ENCODE data around the gene ANKRD33. TPM values are rescaled to one million over a fixed set of nuclear protein-coding genes. Genes with fewer than 3 reads are reported as not detected.

The ANKRD33 gene, protein sequence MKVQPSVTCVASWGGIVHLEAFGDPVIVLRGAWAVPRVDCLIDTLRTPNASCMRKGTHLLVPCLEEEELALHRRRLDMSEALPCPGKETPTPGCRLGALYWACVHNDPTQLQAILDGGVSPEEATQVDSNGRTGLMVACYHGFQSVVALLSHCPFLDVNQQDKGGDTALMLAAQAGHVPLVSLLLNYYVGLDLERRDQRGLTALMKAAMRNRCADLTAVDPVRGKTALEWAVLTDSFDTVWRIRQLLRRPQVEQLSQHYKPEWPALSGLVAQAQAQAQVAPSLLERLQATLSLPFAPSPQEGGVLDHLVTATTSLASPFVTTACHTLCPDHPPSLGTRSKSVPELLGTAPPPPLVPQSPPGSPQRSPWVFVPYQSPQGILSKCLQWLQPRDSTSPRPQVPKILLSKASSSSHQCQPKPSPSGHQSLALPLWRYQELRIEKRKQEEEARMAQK
- total RNA-seq: not detected in 2 replicates

DNA sequence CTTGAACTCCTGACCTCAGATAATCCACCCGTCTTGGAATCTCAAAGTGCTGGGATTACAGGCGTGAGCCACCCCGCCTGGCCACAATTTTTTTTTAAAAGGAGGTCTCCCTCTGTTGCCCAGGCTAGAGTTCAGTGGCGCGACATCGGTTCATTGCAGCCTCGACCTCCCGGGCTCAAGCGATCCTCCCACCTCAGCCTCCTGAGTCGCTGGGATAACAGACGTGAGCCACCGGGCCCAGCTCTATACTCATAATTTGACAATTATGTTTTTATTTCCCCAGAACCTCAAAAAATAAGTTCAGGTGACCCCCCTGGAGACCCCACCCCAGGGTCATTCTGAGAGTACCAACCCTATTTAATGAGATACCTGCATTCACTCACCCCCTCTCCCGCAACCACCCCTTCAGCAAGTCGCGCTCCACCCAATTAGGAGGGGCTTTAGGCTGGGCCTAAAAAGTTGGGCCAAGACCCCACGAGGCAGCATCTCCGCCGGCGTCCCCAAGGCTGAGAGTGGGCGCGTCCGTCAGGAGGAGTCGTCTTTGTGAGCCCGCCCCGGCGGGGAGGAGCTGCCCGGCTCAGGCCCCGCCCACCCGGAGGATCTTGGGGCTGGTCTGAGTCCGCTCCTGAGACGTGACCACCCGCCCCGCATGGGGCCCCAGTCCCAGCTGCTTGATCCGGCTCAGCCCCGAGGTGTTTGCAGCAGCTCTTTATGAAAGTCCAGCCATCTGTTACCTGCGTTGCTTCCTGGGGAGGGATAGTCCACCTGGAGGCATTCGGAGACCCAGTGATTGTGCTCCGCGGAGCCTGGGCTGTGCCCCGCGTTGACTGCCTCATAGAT is at the start of gene ANKRD33:
TSS of gene ANKRD33 (plus strand) at position 628 of the 840 bp plus-strand sequence. CDS start at position 712, 84 bp downstream.
- peak; percentile 9 for DNase-seq (ENCODE audit: low read depth)
- FAIRE-seq: no peak
- TF ChIP-seq, protein P1, sequence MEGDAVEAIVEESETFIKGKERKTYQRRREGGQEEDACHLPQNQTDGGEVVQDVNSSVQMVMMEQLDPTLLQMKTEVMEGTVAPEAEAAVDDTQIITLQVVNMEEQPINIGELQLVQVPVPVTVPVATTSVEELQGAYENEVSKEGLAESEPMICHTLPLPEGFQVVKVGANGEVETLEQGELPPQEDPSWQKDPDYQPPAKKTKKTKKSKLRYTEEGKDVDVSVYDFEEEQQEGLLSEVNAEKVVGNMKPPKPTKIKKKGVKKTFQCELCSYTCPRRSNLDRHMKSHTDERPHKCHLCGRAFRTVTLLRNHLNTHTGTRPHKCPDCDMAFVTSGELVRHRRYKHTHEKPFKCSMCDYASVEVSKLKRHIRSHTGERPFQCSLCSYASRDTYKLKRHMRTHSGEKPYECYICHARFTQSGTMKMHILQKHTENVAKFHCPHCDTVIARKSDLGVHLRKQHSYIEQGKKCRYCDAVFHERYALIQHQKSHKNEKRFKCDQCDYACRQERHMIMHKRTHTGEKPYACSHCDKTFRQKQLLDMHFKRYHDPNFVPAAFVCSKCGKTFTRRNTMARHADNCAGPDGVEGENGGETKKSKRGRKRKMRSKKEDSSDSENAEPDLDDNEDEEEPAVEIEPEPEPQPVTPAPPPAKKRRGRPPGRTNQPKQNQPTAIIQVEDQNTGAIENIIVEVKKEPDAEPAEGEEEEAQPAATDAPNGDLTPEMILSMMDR (IDR thresholded peaks at IDR 0.05; ENCODE audit: insufficient read depth, low read length, severe bottlenecking): no peak
- Histone ChIP-seq H3K27me3 (ENCODE audit: control insufficient read depth, insufficient read depth, low read length) (peaks cover 1% of the 10 kb centered on the region), H3K36me3 (ENCODE audit: control insufficient read depth, insufficient read depth, low read length) (no peaks in the 10 kb centered on the region), H3K4me3 (ENCODE audit: low read depth, low read length) (no peak within 1 kb of the TSS)

DNA sequence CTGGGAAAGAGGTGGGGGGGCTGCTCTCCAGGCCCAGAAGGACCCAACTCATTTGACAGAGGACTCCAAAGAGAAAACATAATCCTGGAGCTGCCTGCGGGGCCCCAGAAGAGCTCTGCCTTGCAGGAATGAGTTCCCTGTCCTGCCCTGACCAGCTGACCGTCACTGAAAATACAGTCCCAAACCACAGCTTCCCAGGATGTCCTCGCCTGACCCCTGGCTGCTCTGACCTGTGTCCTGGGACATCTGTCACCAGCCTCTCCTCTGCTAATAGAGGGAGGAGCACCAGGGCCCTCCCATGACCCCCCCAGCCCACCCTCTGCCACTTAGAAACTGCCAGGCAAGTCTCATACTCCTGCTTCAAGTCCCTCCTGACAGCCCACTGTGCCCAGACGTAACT is 49.1 kb upstream of the ANKRD33 start:
- no peak for DNase-seq (ENCODE audit: low read depth)
- H3K27me3 ChIP-seq (ENCODE audit: control insufficient read depth, insufficient read depth, low read length): peaks cover 21% of the 10 kb centered on the region
- TF ChIP-seq, protein P1 (IDR thresholded peaks at IDR 0.05; ENCODE audit: insufficient read depth, low read length, severe bottlenecking): no peak
- no peaks in the 10 kb centered on the region for H3K36me3 ChIP-seq (ENCODE audit: control insufficient read depth, insufficient read depth, low read length)
- FAIRE-seq: no peak
- no peak overlapping the region for H3K4me3 ChIP-seq (ENCODE audit: low read depth, low read length)

DNA sequence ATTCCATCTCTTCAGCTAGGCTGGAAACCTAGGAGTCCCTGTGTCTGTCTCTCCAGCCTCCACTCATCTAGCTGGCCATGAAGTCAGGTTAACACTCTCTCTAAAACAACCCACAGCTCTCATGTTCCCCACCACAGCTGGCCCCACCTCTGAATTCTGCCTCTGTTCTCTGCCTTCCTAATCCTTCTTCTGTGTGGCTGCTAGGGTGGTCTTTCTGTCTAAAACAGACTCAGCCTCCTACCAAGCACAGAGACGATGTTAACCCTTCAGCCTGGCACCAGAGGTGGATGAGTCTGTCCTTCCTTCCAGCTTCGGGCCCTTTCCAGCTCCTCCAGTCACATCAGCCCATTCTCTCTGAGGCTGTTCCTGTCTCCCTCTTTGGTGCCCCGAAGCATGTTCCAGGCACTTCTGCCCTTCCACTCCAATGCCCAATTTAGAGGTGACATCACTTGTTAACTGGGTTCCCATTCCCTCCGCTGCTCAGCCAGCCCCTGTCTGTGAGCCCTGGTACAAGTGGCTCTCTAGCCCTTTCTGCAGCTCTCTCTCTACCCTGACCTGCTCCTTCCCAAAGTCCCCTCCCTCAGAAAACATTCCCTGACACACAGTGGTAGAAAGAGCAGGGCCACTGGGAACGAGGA is 48.5 kb upstream of the ANKRD33 start:
- Histone ChIP-seq H3K27me3 (ENCODE audit: control insufficient read depth, insufficient read depth, low read length) (peaks cover 24% of the 10 kb centered on the region), H3K36me3 (ENCODE audit: control insufficient read depth, insufficient read depth, low read length) (no peaks in the 10 kb centered on the region), H3K4me3 (ENCODE audit: low read depth, low read length) (no peak overlapping the region)
- no peak for DNase-seq (ENCODE audit: low read depth)
- no peak for FAIRE-seq
- TF ChIP-seq, protein P1 (IDR thresholded peaks at IDR 0.05; ENCODE audit: insufficient read depth, low read length, severe bottlenecking): no peak

DNA sequence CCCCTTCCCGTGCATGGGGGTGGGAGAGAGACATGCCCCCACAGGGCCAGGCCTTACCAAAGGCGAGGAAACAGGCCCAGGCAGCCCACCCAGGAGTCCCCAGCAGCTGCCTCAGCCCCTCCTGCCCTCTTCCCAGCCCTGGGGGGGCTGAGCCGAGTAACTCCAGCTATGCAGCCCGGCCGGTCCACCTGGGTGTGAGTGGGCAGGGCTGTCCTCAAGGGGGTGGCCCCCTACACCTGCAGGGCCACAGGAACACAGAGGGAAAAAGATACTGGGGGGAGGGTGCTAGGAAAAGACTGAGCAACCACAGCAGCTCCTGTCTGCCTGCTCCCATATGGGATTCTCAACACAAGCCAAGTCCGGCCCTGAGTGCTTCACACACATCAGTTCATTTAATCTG is 46.9 kb upstream of the ANKRD33 start:
- FAIRE-seq (no peak), DNase-seq (ENCODE audit: low read depth) (no peak)
- Histone ChIP-seq H3K27me3 (ENCODE audit: control insufficient read depth, insufficient read depth, low read length) (peaks cover 33% of the 10 kb centered on the region), H3K4me3 (ENCODE audit: low read depth, low read length) (no peak overlapping the region), H3K36me3 (ENCODE audit: control insufficient read depth, insufficient read depth, low read length) (no peaks in the 10 kb centered on the region)
- TF ChIP-seq, protein P1 (IDR thresholded peaks at IDR 0.05; ENCODE audit: insufficient read depth, low read length, severe bottlenecking): no peak

DNA sequence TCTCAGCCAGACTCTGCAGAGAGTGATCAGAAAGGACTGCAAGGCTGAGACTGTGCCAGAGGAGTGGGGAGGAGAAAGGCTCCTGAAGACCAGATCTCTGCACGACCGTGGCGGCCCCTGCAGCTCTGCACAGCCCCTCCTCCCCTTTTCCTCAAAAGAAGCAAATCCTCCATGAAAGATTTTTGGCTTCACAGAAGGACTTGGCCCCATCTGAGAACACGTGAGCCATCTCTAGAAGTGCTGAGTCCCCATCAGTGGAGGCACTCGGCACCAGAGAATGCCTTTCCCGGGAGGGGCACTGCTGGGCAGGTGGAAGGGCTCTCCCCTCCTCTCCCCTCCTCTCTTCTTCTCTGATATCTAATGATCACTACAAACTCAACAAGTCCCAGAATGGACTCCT is 46.2 kb upstream of the ANKRD33 start:
- TF ChIP-seq, protein P1 (IDR thresholded peaks at IDR 0.05; ENCODE audit: insufficient read depth, low read length, severe bottlenecking): no peak
- Histone ChIP-seq H3K36me3 (ENCODE audit: control insufficient read depth, insufficient read depth, low read length) (no peaks in the 10 kb centered on the region), H3K4me3 (ENCODE audit: low read depth, low read length) (no peak overlapping the region), H3K27me3 (ENCODE audit: control insufficient read depth, insufficient read depth, low read length) (peaks cover 40% of the 10 kb centered on the region)
- FAIRE-seq (no peak), DNase-seq (ENCODE audit: low read depth) (no peak)

All from bronchial epithelial cell (primary cell).